Adrenal gland (tissue), 12 donors: ENCODE measurements around the gene KIRREL2. TPM values are rescaled to one million over a fixed set of nuclear protein-coding genes. Genes with fewer than 3 reads are reported as not detected.

Experiments used
- DNase-seq, 7 donors: peaks; one replicate each; pipeline ENCODE4 v3.0.0-alpha.2; 2019 to 2020
- H3K27ac ChIP-seq, 5 donors: fragments of 200-600 bp; sonication (generic) in 4 of 5; 1 replicate in 3 of 5; 2 replicates in 2 of 5; pipeline versions ENCODE4 v1.5.1 to v1.8.0; 2016 to 2020; ENCODE audit warnings: mild to moderate bottlenecking in 1 of 5
- H3K27me3 ChIP-seq: fragments of 200-600 bp; 2 replicates; pipeline ENCODE4 v1.8.0; 2021
- H3K36me3 ChIP-seq, 2 donors: fragments of 200-600 bp; replicated peaks in 1 of 2; 1 replicate in 1 of 2; 2 replicates in 1 of 2; pipeline versions ENCODE4 v1.5.1 to v1.8.0; 2018 to 2022
- H3K4me1 ChIP-seq, 2 donors: fragments of 200-600 bp; replicated peaks in 1 of 2; 1 replicate in 1 of 2; 2 replicates in 1 of 2; pipeline versions ENCODE4 v1.5.1 to v1.8.0; 2018 to 2021
- H3K4me3 ChIP-seq, 4 donors: fragments of 200-600 bp; sonication (generic) in 3 of 4; one replicate each; pipeline ENCODE4 v1.5.1; 2016 to 2018
- H3K9me3 ChIP-seq, 3 donors: fragments of 200-600 bp; sonication (generic) in 1 of 3; replicated peaks in 1 of 3; 1 replicate in 2 of 3; 2 replicates in 1 of 3; pipeline versions ENCODE4 v1.5.1 to v1.8.0; 2016 to 2021
- CTCF ChIP-seq, 6 experiments: fragments of 450-650 bp in 4 of 6; fragments of 200-600 bp in 2 of 6; sonication (generic) in 1 of 6; IDR thresholded peaks; 1 replicate in 5 of 6; 2 replicates in 1 of 6; pipeline versions ENCODE4 v1.5.1 to v1.8.0; 2016 to 2021; ENCODE audit warnings: antibody characterized with exemption in 6 of 6, mild to moderate bottlenecking in 2 of 6, moderate library complexity in 1 of 6
- POLR2A ChIP-seq, 2 donors: fragments of 450-650 bp; IDR thresholded peaks; one replicate each; pipeline ENCODE4 v1.6.1; 2017; ENCODE audit warnings: antibody characterized with exemption in 2 of 2, mild to moderate bottlenecking in 2 of 2, moderate library complexity in 1 of 2
- WGBS, 4 donors: extraction: QIAGEN DNeasy Blood & Tissue Kit in 2 of 4; methylation state at CpG; one replicate each; pipeline versions ENCODE4 v1.1.5 to v1.1.7; 2013 to 2017; 5-methylcytosine and 5-hydroxymethylcytosine counted together
- intact Hi-C, 2 donors: fragments of 100-400 bp; cut with DNase I; formaldehyde crosslinking; loops; one replicate each; pipeline versions ENCODE4 v1.14.1 to v1.15.0; 2022 to 2023
- polyA plus RNA-seq, 3 donors: library from polyadenylated mRNA; stranded (reverse); fragments of 200-250 nt in 2 of 3; fragments of 350-450 nt in 1 of 3; fragmentation: Illumina TruSeq in 1 of 3; extraction: RNeasy Lipid Tissue Mini Kit (QIAGEN cat#74804) in 1 of 3; gene quantifications; one replicate each; pipeline ENCODE4 v1.2.3, GENCODE V29; 2013 to 2014
- total RNA-seq, 9 donors: library from RNA; depleted of rRNA in 4 of 9; stranded (reverse); fragments of >200 nt in 4 of 9; fragments of 120-200 nt in 1 of 9; fragmentation: NEBNext Ultra II Directional in 1 of 9; extraction: Animal tissue kit (Norgen Biotek cat#: 25700) in 1 of 9; gene quantifications; one replicate each; pipeline versions ENCODE4 v1.1.0 to v1.2.4, GENCODE V29; 2013 to 2023
- donor health status: healthy with polysubstance abuse.
- donor health status: Bipolar disorder and iron deficiency.
- donor health status: DM: yes; HTN: yes; CAD: no.
- donor health status: DM: no; HTN: no; CAD: no.
- donor health status: DM: no; HTN: no; CAD: no.
- donor health status: DM: yes; HTN: yes; CAD: no.

KIRREL2 gene
- total and polyA plus RNA-seq, 12 donors, result 0.03 to 0.32 (median 0.14) TPM; not detected in 5

- H3K4me3 ChIP-seq, result peak overlapping the region in 1 of 4 donors; percentile 4
- H3K36me3 ChIP-seq, result no peaks in the 10 kb centered on the region
- DNase-seq, result peak; percentile 51 to 88 (median 75)
- intact Hi-C loops, result no loop called here
- H3K9me3 ChIP-seq, result no peaks in the 10 kb centered on the region
- TF ChIP-seq POLR2A (IDR thresholded peaks at IDR 0.05), result no peak
- 3 to 4% (median 3%) methylated on average over 5 to 24 of the region's 24 CpGs for WGBS, 4 donors
- H3K27me3 ChIP-seq, result no peaks in the 10 kb centered on the region
- peaks cover under 1 to 7% of the 10 kb centered on the region in 2 donors for H3K4me1 ChIP-seq
- peak overlapping the region in 3 of 5 donors; percentile 5 to 82 (median 60) for H3K27ac ChIP-seq
Measured at GRCh38 chr19:35903550-35904179, 47.0 kb downstream of the KIRREL2 start.

- intact Hi-C loops, result no loop called here
- no peaks in the 10 kb centered on the region for H3K9me3 ChIP-seq
- no peaks in the 10 kb centered on the region for H3K27me3 ChIP-seq
- H3K27ac ChIP-seq, result peak overlapping the region in 3 of 5 donors; percentile 45 to 82 (median 60)
- TF ChIP-seq POLR2A (IDR thresholded peaks at IDR 0.05), result no peak
- no peak for TF ChIP-seq CTCF (IDR thresholded peaks at IDR 0.05)
- H3K4me3 ChIP-seq, result no peak overlapping the region
- H3K4me1 ChIP-seq, result peaks cover 0 to 7% of the 10 kb centered on the region in 2 donors
- H3K36me3 ChIP-seq, result no peaks in the 10 kb centered on the region
- 74 to 85% (median 76%) methylated on average over 8 to 10 of the region's 10 CpGs for WGBS, 4 donors
- peak in 1 of 7 donors; percentile 25 for DNase-seq
Measured at GRCh38 chr19:35904311-35905068, 47.8 kb downstream of the KIRREL2 start.

GRCh38 chr19:35905178-35905727 lies 48.5 kb downstream of the KIRREL2 start:
- no peaks in the 10 kb centered on the region for H3K36me3 ChIP-seq
- TF ChIP-seq POLR2A (IDR thresholded peaks at IDR 0.05), result no peak
- no peak for TF ChIP-seq CTCF (IDR thresholded peaks at IDR 0.05)
- 70 to 76% (median 74%) methylated on average over 6 of the region's 6 CpGs for WGBS, 4 donors
- intact Hi-C loops, result no loop called here
- no peaks in the 10 kb centered on the region for H3K9me3 ChIP-seq
- DNase-seq, result no peak
- no peak overlapping the region for H3K4me3 ChIP-seq
- no peaks in the 10 kb centered on the region for H3K27me3 ChIP-seq
- H3K4me1 ChIP-seq, result peaks cover 0 to 7% of the 10 kb centered on the region in 2 donors
- peak overlapping the region in 3 of 5 donors; percentile 32 to 82 (median 45) for H3K27ac ChIP-seq

GRCh38 chr19:35907377-35907745 lies 50.6 kb downstream of the KIRREL2 start:
- Histone ChIP-seq H3K27ac (peak overlapping the region in 3 of 5 donors; percentile 59 to 89 (median 64)), H3K4me3 (peak overlapping the region in 1 of 4 donors; percentile 20)
- no peak for DNase-seq

More at GRCh38 chr19:35907377-35907745, 50.6 kb downstream of the KIRREL2 start:
- intact Hi-C loops, result no loop called here
- TF ChIP-seq CTCF (IDR thresholded peaks at IDR 0.05) (no peak), POLR2A (IDR thresholded peaks at IDR 0.05) (no peak)
- H3K9me3 ChIP-seq, result no peaks in the 10 kb centered on the region
- WGBS, 4 donors, result 46 to 74% (median 53%) methylated on average over 6 to 12 of the region's 12 CpGs
- H3K27me3 ChIP-seq, result no peaks in the 10 kb centered on the region
- H3K36me3 ChIP-seq, result no peaks in the 10 kb centered on the region
- no peaks in the 10 kb centered on the region for H3K4me1 ChIP-seq
